Measurements from ENCODE around the gene TRIM67. TPM values are rescaled to one million over a fixed set of nuclear protein-coding genes. Genes with fewer than 3 reads are reported as not detected.
"Not testable (repeated sequence)": the region's sequence is repeated elsewhere in the genome, so short reads cannot be mapped to it uniquely, and the experiment has no call there.

TRIM67 gene
- 0.01 TPM for polyA plus RNA-seq (2012; ENCODE audit: low read depth, missing spikeins)

- FAIRE-seq, result no peak
- TF ChIP-seq POU2F2 (IDR thresholded peaks at IDR 0.05; ENCODE audit: low read depth, low read length), result no peak
- TF ChIP-seq PAX5 (IDR thresholded peaks at IDR 0.05; ENCODE audit: insufficient read depth, low read length, severe bottlenecking), result no peak
- no peak for TF ChIP-seq POLR2AphosphoS5 (IDR thresholded peaks at IDR 0.05; ENCODE audit: low read depth, low read length)
- DNase-seq (ENCODE audit: insufficient read length, low spot score), result peak; percentile 27
Measured at GRCh38 chr1:231161667-231162296, at the start of gene TRIM67. Gene TRIM67 (plus strand): TSS chr1:231162058. CDS start chr1:231162970, 912 bp downstream.

DNA sequence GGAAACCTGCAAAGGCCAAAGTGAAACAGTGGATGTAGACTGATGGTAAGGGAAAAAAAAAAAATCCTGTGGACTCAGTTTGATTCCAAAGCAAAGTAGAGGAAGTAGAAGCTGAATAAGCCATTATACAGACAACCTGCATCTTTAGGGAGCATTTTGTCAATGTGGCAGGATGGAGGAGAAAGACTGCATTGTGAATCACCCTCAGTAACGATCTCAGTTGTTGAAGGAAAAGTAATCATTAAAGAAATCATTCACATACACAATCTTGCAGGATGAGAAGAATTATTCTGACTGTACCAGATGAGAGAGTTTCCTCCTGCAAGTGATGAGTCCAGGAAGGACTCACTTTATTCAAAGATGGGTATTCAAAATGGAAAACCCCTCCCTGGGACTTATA, 45.1 kb upstream of the TRIM67 start:
- no peak for FAIRE-seq
- no peak for DNase-seq (ENCODE audit: insufficient read length, low spot score)
- TF ChIP-seq POU2F2 (IDR thresholded peaks at IDR 0.05; ENCODE audit: low read depth, low read length) (no peak), TAF1 (IDR thresholded peaks at IDR 0.05; ENCODE audit: low read depth, low read length) (no peak), POLR2A (IDR thresholded peaks at IDR 0.05; ENCODE audit: low read depth, low read length) (no peak), POLR2AphosphoS5 (IDR thresholded peaks at IDR 0.05; ENCODE audit: low read depth, low read length) (no peak), SPI1 (IDR thresholded peaks at IDR 0.05; ENCODE audit: low read depth, low read length) (no peak), PAX5 (IDR thresholded peaks at IDR 0.05; ENCODE audit: insufficient read depth, low read length, severe bottlenecking) (no peak)

DNA sequence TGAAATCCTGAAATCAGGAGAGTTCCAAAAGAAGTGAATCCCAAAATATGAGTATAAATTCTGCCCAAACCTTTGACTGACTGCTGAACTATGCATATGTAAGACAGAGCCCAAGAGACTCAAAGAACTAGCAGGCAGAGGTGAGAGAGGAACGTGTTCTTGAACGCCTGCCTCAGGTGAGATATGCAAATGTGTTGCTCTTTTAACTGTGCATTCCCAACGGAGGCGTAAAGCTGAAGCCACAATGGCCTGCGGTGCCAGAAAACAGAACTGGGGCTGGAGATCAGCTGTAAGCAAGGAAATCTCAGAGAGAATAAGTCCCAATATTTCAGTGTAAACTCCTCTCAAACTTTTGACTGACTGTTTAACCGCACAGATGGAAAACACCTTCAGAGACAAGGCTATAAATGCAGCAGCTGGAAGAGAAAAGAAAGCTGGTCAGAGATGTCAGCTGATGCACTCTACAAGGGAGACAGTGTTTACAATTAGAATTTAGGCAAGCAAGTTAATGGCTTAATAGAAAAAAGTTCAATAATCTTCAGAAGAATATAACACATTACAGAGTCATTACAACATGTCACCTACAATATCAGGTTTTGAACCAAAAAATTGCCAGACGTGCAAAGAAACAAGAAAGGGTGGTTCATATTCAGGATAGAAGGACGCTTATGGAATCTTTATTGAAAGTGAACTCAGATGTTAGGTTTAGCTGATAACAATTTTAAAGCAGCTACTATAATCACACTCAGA, 43.0 kb upstream of the TRIM67 start:
- FAIRE-seq, result no peak

GRCh38 chr1:231121533-231121932, 40.3 kb upstream of the TRIM67 start:
- TF ChIP-seq POU2F2 (IDR thresholded peaks at IDR 0.05; ENCODE audit: low read depth, low read length) (no peak), POLR2A (IDR thresholded peaks at IDR 0.05; ENCODE audit: low read depth, low read length) (no peak), POLR2AphosphoS5 (IDR thresholded peaks at IDR 0.05; ENCODE audit: low read depth, low read length) (no peak)
- DNase-seq (ENCODE audit: insufficient read length, low spot score) (no peak), FAIRE-seq (no peak)

More for the DNA sequence above, 43.0 kb upstream of the TRIM67 start:
- DNase-seq (ENCODE audit: insufficient read length, low spot score), result no peak
- TF ChIP-seq POU2F2 (IDR thresholded peaks at IDR 0.05; ENCODE audit: low read depth, low read length), result no peak
- no peak for TF ChIP-seq POLR2A (IDR thresholded peaks at IDR 0.05; ENCODE audit: low read depth, low read length)
- no peak for TF ChIP-seq PAX5 (IDR thresholded peaks at IDR 0.05; ENCODE audit: insufficient read depth, low read length, severe bottlenecking)
- TF ChIP-seq POLR2AphosphoS5 (IDR thresholded peaks at IDR 0.05; ENCODE audit: low read depth, low read length), result no peak
- TF ChIP-seq TAF1 (IDR thresholded peaks at IDR 0.05; ENCODE audit: low read depth, low read length), result no peak

- no peak for FAIRE-seq
Measured at GRCh38 chr1:231122143-231122542, 39.7 kb upstream of the TRIM67 start.

GRCh38 chr1:231124746-231125145, 37.1 kb upstream of the TRIM67 start:
- no peak for DNase-seq (ENCODE audit: insufficient read length, low spot score)
- TF ChIP-seq SPI1 (IDR thresholded peaks at IDR 0.05; ENCODE audit: low read depth, low read length) (no peak), PAX5 (IDR thresholded peaks at IDR 0.05; ENCODE audit: insufficient read depth, low read length, severe bottlenecking) (no peak), TAF1 (IDR thresholded peaks at IDR 0.05; ENCODE audit: low read depth, low read length) (no peak), POLR2A (IDR thresholded peaks at IDR 0.05; ENCODE audit: low read depth, low read length) (no peak), POLR2AphosphoS5 (IDR thresholded peaks at IDR 0.05; ENCODE audit: low read depth, low read length) (no peak), POU2F2 (IDR thresholded peaks at IDR 0.05; ENCODE audit: low read depth, low read length) (no peak)
- no peak for FAIRE-seq

More at GRCh38 chr1:231122143-231122542, 39.7 kb upstream of the TRIM67 start:
- no peak for TF ChIP-seq PAX5 (IDR thresholded peaks at IDR 0.05; ENCODE audit: insufficient read depth, low read length, severe bottlenecking)
- TF ChIP-seq POLR2AphosphoS5 (IDR thresholded peaks at IDR 0.05; ENCODE audit: low read depth, low read length), result no peak
- no peak for TF ChIP-seq POLR2A (IDR thresholded peaks at IDR 0.05; ENCODE audit: low read depth, low read length)
- no peak for TF ChIP-seq POU2F2 (IDR thresholded peaks at IDR 0.05; ENCODE audit: low read depth, low read length)
- no peak for TF ChIP-seq TAF1 (IDR thresholded peaks at IDR 0.05; ENCODE audit: low read depth, low read length)
- TF ChIP-seq SPI1 (IDR thresholded peaks at IDR 0.05; ENCODE audit: low read depth, low read length), result no peak
- DNase-seq (ENCODE audit: insufficient read length, low spot score), result no peak

- TF ChIP-seq TAF1 (IDR thresholded peaks at IDR 0.05; ENCODE audit: low read depth, low read length) (no peak), POLR2AphosphoS5 (IDR thresholded peaks at IDR 0.05; ENCODE audit: low read depth, low read length) (no peak), POLR2A (IDR thresholded peaks at IDR 0.05; ENCODE audit: low read depth, low read length) (no peak), SPI1 (IDR thresholded peaks at IDR 0.05; ENCODE audit: low read depth, low read length) (no peak), POU2F2 (IDR thresholded peaks at IDR 0.05; ENCODE audit: low read depth, low read length) (no peak), PAX5 (IDR thresholded peaks at IDR 0.05; ENCODE audit: insufficient read depth, low read length, severe bottlenecking) (no peak)
- FAIRE-seq (no peak), DNase-seq (ENCODE audit: insufficient read length, low spot score) (no peak)
Measured at GRCh38 chr1:231125972-231126580, 35.8 kb upstream of the TRIM67 start.

DNA sequence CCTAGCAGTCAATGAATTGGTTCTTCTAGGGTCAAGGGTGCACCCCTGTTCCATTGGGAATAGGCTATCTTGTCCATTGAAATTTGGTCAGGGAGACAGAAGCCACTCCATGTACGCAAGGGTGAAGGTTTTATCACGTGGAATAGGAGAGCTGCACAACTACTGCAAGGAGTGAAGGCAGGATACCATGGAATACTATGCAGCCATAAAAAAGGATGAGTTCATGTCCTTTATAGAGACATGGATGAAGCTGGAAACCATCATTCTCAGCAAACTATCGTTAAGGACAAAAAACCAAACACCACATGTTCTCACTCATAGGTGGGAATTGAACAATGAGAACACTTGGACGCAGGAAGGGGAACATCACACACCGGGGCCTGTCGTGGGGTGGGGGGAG, 34.8 kb upstream of the TRIM67 start:
- FAIRE-seq; DNase-seq (ENCODE audit: insufficient read length, low spot score): not testable (repeated sequence)

GRCh38 chr1:231128471-231128870, 33.4 kb upstream of the TRIM67 start:
- FAIRE-seq; DNase-seq (ENCODE audit: insufficient read length, low spot score): not testable (repeated sequence)

DNA sequence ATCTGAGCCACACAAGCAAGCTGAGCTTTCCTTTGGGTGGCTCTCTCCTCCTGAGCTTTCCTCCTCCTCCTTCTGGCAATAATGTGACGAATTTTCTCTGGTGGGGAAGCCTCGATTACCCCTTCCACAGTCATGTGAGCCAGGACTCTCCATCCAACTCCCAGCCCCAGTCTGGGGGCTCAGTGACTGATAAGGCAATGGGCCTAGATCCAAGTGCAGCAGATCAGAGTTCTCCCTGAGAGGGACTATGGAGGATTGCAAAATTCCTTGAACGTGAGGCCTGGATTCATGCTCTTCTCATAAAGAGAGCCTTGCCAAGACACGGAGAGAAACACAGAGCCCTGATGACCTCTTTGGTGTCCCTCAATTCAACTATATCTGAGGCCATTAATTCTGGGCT, 31.3 kb upstream of the TRIM67 start:
- FAIRE-seq (no peak), DNase-seq (ENCODE audit: insufficient read length, low spot score) (no peak)
- TF ChIP-seq POLR2AphosphoS5 (IDR thresholded peaks at IDR 0.05; ENCODE audit: low read depth, low read length), result no peak
- TF ChIP-seq POU2F2 (IDR thresholded peaks at IDR 0.05; ENCODE audit: low read depth, low read length), result no peak
- no peak for TF ChIP-seq POLR2A (IDR thresholded peaks at IDR 0.05; ENCODE audit: low read depth, low read length)
- TF ChIP-seq TAF1 (IDR thresholded peaks at IDR 0.05; ENCODE audit: low read depth, low read length), result no peak
- TF ChIP-seq SPI1 (IDR thresholded peaks at IDR 0.05; ENCODE audit: low read depth, low read length), result no peak
- TF ChIP-seq PAX5 (IDR thresholded peaks at IDR 0.05; ENCODE audit: insufficient read depth, low read length, severe bottlenecking), result no peak

GRCh38 chr1:231132591-231132990, 29.3 kb upstream of the TRIM67 start:
- FAIRE-seq, result not testable (repeated sequence)

More at GRCh38 chr1:231132591-231132990, 29.3 kb upstream of the TRIM67 start:
- DNase-seq (ENCODE audit: insufficient read length, low spot score), result not testable (repeated sequence)
